Stomach (tissue), 4 donors: ENCODE results near the gene ADGRF5.

Source experiments
- EP300 ChIP-seq: sonication (generic); formaldehyde crosslinking; IDR thresholded peaks from one replicate; pipeline ENCODE4 v1.6.1; 2017; ENCODE audit warnings: antibody characterized with exemption
- POLR2A ChIP-seq, 4 donors: fragments of 450-650 bp; IDR thresholded peaks; one replicate each; pipeline ENCODE4 v1.6.1; 2016; ENCODE audit warnings: antibody characterized with exemption in 4 of 4, control low read depth in 2 of 4, mild to moderate bottlenecking in 1 of 4, moderate library complexity in 1 of 4
- POLR2AphosphoS5 ChIP-seq, 3 donors: sonication (generic); formaldehyde crosslinking; IDR thresholded peaks; one replicate each; pipeline ENCODE4 v1.6.1; 2016; ENCODE audit warnings: antibody characterized with exemption in 3 of 3
- TF ChIP-seq, protein P1 (sequence below), 7 experiments: fragments of 450-650 bp in 4 of 7; fragments of 200-600 bp in 3 of 7; sonication (generic) in 3 of 7; IDR thresholded peaks; one replicate each; pipeline ENCODE4 v1.5.1; 2016 to 2019; ENCODE audit warnings: antibody characterized with exemption in 7 of 7, control low read depth in 2 of 7, mild to moderate bottlenecking in 1 of 7

DNA sequence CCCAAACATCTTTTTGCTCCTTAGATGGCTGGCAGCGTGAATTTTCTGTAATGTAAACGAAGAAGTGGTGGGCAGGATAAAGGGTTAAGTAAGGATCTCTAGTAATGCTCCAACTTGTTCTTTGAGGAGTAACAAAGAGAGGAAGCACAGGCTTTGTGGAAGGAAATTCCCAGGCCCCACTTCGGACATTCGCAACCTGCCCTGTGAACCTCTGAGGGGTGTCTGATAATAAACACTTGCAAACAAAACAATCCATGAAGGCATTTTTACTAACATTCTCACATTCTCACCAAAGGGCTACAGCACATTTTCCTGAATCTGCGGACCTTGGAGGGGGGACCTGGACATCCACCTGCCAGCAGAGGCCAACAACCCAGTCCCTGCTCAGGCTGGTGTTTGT lies 25.8 kb upstream of the ADGRF5 start:
- TF ChIP-seq, protein P1, sequence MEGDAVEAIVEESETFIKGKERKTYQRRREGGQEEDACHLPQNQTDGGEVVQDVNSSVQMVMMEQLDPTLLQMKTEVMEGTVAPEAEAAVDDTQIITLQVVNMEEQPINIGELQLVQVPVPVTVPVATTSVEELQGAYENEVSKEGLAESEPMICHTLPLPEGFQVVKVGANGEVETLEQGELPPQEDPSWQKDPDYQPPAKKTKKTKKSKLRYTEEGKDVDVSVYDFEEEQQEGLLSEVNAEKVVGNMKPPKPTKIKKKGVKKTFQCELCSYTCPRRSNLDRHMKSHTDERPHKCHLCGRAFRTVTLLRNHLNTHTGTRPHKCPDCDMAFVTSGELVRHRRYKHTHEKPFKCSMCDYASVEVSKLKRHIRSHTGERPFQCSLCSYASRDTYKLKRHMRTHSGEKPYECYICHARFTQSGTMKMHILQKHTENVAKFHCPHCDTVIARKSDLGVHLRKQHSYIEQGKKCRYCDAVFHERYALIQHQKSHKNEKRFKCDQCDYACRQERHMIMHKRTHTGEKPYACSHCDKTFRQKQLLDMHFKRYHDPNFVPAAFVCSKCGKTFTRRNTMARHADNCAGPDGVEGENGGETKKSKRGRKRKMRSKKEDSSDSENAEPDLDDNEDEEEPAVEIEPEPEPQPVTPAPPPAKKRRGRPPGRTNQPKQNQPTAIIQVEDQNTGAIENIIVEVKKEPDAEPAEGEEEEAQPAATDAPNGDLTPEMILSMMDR (IDR thresholded peaks at IDR 0.05) = no peak
- TF ChIP-seq POLR2A (IDR thresholded peaks at IDR 0.05) = no peak
- no peak for TF ChIP-seq EP300
- TF ChIP-seq POLR2AphosphoS5 (IDR thresholded peaks at IDR 0.05) = no peak
